Uterus (tissue), 4 donors: ENCODE data around the gene ICA1. TPM values are rescaled to one million over a fixed set of nuclear protein-coding genes. Genes with fewer than 3 reads are reported as not detected.

ENCODE experiments used
- DNase-seq, 2 donors: peaks; one replicate each; pipeline ENCODE4 v3.0.0-alpha.2; 2019 to 2020
- H3K27ac ChIP-seq, 2 donors: fragments of 200-600 bp; sonication (generic); 1 replicate in 1 of 2; 2 replicates in 1 of 2; pipeline ENCODE4 v1.5.1; 2016 to 2018
- H3K27me3 ChIP-seq, 2 donors: fragments of 200-600 bp; sonication (generic); one replicate each; pipeline ENCODE4 v1.5.1; 2018 to 2019; ENCODE audit warnings: control low read depth in 1 of 2
- H3K36me3 ChIP-seq, 2 donors: fragments of 200-600 bp; sonication (generic); one replicate each; pipeline ENCODE4 v1.5.1; 2019; ENCODE audit warnings: control low read depth in 1 of 2
- H3K4me1 ChIP-seq, 2 donors: fragments of 200-600 bp; sonication (generic); one replicate each; pipeline ENCODE4 v1.5.1; 2018 to 2019; ENCODE audit warnings: control low read depth in 1 of 2
- H3K4me3 ChIP-seq, 2 donors: fragments of 200-600 bp; sonication (generic); 1 replicate in 1 of 2; 2 replicates in 1 of 2; pipeline ENCODE4 v1.5.1; 2018 to 2019; ENCODE audit warnings: mild to moderate bottlenecking in 1 of 2
- H3K9me3 ChIP-seq, 2 donors: fragments of 200-600 bp; sonication (generic); one replicate each; pipeline ENCODE4 v1.5.1; 2019; ENCODE audit warnings: control low read depth in 1 of 2
- CTCF ChIP-seq, 4 experiments: fragments of 200-600 bp in 2 of 4; fragments of 450-650 bp in 2 of 4; sonication (generic) in 2 of 4; IDR thresholded peaks; one replicate each; pipeline ENCODE4 v1.5.1; 2016 to 2019; ENCODE audit warnings: antibody characterized with exemption in 4 of 4, mild to moderate bottlenecking in 2 of 4, moderate library complexity in 1 of 4
- POLR2A ChIP-seq, 2 donors: fragments of 450-650 bp; IDR thresholded peaks; one replicate each; pipeline ENCODE4 v1.6.1; 2016; ENCODE audit warnings: antibody characterized with exemption in 2 of 2, mild to moderate bottlenecking in 1 of 2, moderate library complexity in 1 of 2
- intact Hi-C: fragments of 100-400 bp; cut with DNase I; formaldehyde crosslinking; loops from one replicate; pipeline ENCODE4 v1.15.1; 2023; ENCODE audit warnings: low total_unique reads
- total RNA-seq, 4 donors: library from RNA; depleted of rRNA in 3 of 4; stranded (reverse); fragments of >200 nt in 3 of 4; gene quantifications; one replicate each; pipeline versions ENCODE4 v1.1.0 to v1.2.4, GENCODE V29; 2014 to 2023
- donor health status: DM: yes; HTN: yes; CAD: no.

ICA1 gene
- total RNA-seq, 4 donors from 2014 or later, result 3.5 to 36.9 (median 28.5) TPM

- DNase-seq, result no peak
- TF ChIP-seq CTCF (IDR thresholded peaks at IDR 0.05) (no peak), POLR2A (IDR thresholded peaks at IDR 0.05) (no peak)
- Histone ChIP-seq H3K4me3 (no peak overlapping the region), H3K36me3 (no peaks in the 10 kb centered on the region), H3K27me3 (no peaks in the 10 kb centered on the region), H3K27ac (no peak overlapping the region), H3K9me3 (no peaks in the 10 kb centered on the region), H3K4me1 (no peaks in the 10 kb centered on the region)
- intact Hi-C loops, result no loop called here
Measured at GRCh38 chr7:8114175-8114574, 147.8 kb downstream of the ICA1 start.

- DNase-seq, result no peak
- H3K4me1 ChIP-seq, result no peaks in the 10 kb centered on the region
- H3K27me3 ChIP-seq, result no peaks in the 10 kb centered on the region
- TF ChIP-seq CTCF (IDR thresholded peaks at IDR 0.05) (no peak), POLR2A (IDR thresholded peaks at IDR 0.05) (no peak)
- no peak overlapping the region for H3K27ac ChIP-seq
- H3K4me3 ChIP-seq, result no peak overlapping the region
- H3K36me3 ChIP-seq, result no peaks in the 10 kb centered on the region
- intact Hi-C loops, result no loop called here
- H3K9me3 ChIP-seq, result no peaks in the 10 kb centered on the region
Measured at GRCh38 chr7:8113184-8113583, 148.8 kb downstream of the ICA1 start.

GRCh38 chr7:8112685-8113084 lies 149.3 kb downstream of the ICA1 start:
- no peaks in the 10 kb centered on the region for H3K36me3 ChIP-seq
- no peaks in the 10 kb centered on the region for H3K27me3 ChIP-seq
- H3K27ac ChIP-seq, result no peak overlapping the region
- no peaks in the 10 kb centered on the region for H3K9me3 ChIP-seq
- H3K4me1 ChIP-seq, result no peaks in the 10 kb centered on the region
- no peak for DNase-seq
- no peak for TF ChIP-seq CTCF (IDR thresholded peaks at IDR 0.05)
- no peak for TF ChIP-seq POLR2A (IDR thresholded peaks at IDR 0.05)
- intact Hi-C loops, result no loop called here
- no peak overlapping the region for H3K4me3 ChIP-seq

GRCh38 chr7:8111282-8111960 lies 150.5 kb downstream of the ICA1 start:
- DNase-seq, result no peak
- H3K36me3 ChIP-seq, result no peaks in the 10 kb centered on the region
- H3K27ac ChIP-seq, result no peak overlapping the region
- intact Hi-C loops, result no loop called here
- TF ChIP-seq CTCF (IDR thresholded peaks at IDR 0.05) (no peak), POLR2A (IDR thresholded peaks at IDR 0.05) (no peak)
- no peaks in the 10 kb centered on the region for H3K4me1 ChIP-seq
- H3K9me3 ChIP-seq, result no peaks in the 10 kb centered on the region
- no peaks in the 10 kb centered on the region for H3K27me3 ChIP-seq
- H3K4me3 ChIP-seq, result no peak overlapping the region

GRCh38 chr7:8109196-8110022 lies 152.6 kb downstream of the ICA1 start:
- Histone ChIP-seq H3K27me3 (no peaks in the 10 kb centered on the region), H3K4me3 (no peak overlapping the region), H3K9me3 (no peaks in the 10 kb centered on the region), H3K27ac (no peak overlapping the region), H3K4me1 (no peaks in the 10 kb centered on the region), H3K36me3 (no peaks in the 10 kb centered on the region)
- TF ChIP-seq POLR2A (IDR thresholded peaks at IDR 0.05) (no peak), CTCF (IDR thresholded peaks at IDR 0.05) (no peak)
- DNase-seq, result no peak
- intact Hi-C loops, result no loop called here
